ENCODE data around the gene PEX5L.

The PEX5L gene

GRCh38 chr3:179872842-179873241 is 163.9 kb downstream of the PEX5L start:
- no peak for DNase-seq (ENCODE audit: low read depth)
- no peak overlapping the region for H3K4me3 ChIP-seq (ENCODE audit: low read length)
- TF ChIP-seq CTCF (IDR thresholded peaks at IDR 0.05; ENCODE audit: insufficient read depth, low read depth, low read length, missing control alignments) = no peak

GRCh38 chr3:179871782-179872181 is 165.0 kb downstream of the PEX5L start:
- peak; percentile 52 for DNase-seq (ENCODE audit: low read depth)
- H3K4me3 ChIP-seq (ENCODE audit: low read length) = no peak overlapping the region
- no peak for TF ChIP-seq CTCF (IDR thresholded peaks at IDR 0.05; ENCODE audit: insufficient read depth, low read depth, low read length, missing control alignments)

GRCh38 chr3:179868715-179869114 is 168.0 kb downstream of the PEX5L start:
- no peak for TF ChIP-seq CTCF (IDR thresholded peaks at IDR 0.05; ENCODE audit: insufficient read depth, low read depth, low read length, missing control alignments)
- H3K4me3 ChIP-seq (ENCODE audit: low read length) = no peak overlapping the region
- no peak for DNase-seq (ENCODE audit: low read depth)

GRCh38 chr3:179867961-179868360 is 168.8 kb downstream of the PEX5L start:
- no peak for DNase-seq (ENCODE audit: low read depth)
- TF ChIP-seq CTCF (IDR thresholded peaks at IDR 0.05; ENCODE audit: insufficient read depth, low read depth, low read length, missing control alignments) = no peak
- no peak overlapping the region for H3K4me3 ChIP-seq (ENCODE audit: low read length)

- H3K4me3 ChIP-seq (ENCODE audit: low read length) = no peak overlapping the region
- DNase-seq (ENCODE audit: low read depth) = no peak
- no peak for TF ChIP-seq CTCF (IDR thresholded peaks at IDR 0.05; ENCODE audit: insufficient read depth, low read depth, low read length, missing control alignments)
Observed at GRCh38 chr3:179865861-179866505, 170.8 kb downstream of the PEX5L start.

GRCh38 chr3:179861953-179862352 is 174.8 kb downstream of the PEX5L start:
- no peak overlapping the region for H3K4me3 ChIP-seq (ENCODE audit: low read length)
- DNase-seq (ENCODE audit: low read depth) = no peak
- TF ChIP-seq CTCF (IDR thresholded peaks at IDR 0.05; ENCODE audit: insufficient read depth, low read depth, low read length, missing control alignments) = no peak

- DNase-seq (ENCODE audit: low read depth) = no peak
- no peak overlapping the region for H3K4me3 ChIP-seq (ENCODE audit: low read length)
- no peak for TF ChIP-seq CTCF (IDR thresholded peaks at IDR 0.05; ENCODE audit: insufficient read depth, low read depth, low read length, missing control alignments)
Observed at GRCh38 chr3:179861292-179861691, 175.4 kb downstream of the PEX5L start.

Data from epithelial cell of esophagus (primary cell).